Ovary (tissue), 3 donors: Measurements from ENCODE around the gene BST1.

Experiments used
- CTCF ChIP-seq, 3 donors: fragments of 450-650 bp in 2 of 3; fragments of 200-600 bp in 1 of 3; IDR thresholded peaks; one replicate each; pipeline versions ENCODE4 v1.5.1 to v1.8.0; 2016 to 2022; ENCODE audit warnings: antibody characterized with exemption in 3 of 3, mild to moderate bottlenecking in 1 of 3
- POLR2A ChIP-seq: fragments of 450-650 bp; IDR thresholded peaks from one replicate; pipeline ENCODE4 v1.6.1; 2017; ENCODE audit warnings: antibody characterized with exemption, mild to moderate bottlenecking, moderate library complexity
- donor health status: DM: no; HTN: no; CAD: no.

- TF ChIP-seq POLR2A (no peak), CTCF (IDR thresholded peaks at IDR 0.05) (no peak)
These were observed 68.6 kb downstream of the BST1 start for GRCh38 chr4:15771216-15772058.
